Measurements from ENCODE around the gene GPR17.

The GPR17 gene

DNA sequence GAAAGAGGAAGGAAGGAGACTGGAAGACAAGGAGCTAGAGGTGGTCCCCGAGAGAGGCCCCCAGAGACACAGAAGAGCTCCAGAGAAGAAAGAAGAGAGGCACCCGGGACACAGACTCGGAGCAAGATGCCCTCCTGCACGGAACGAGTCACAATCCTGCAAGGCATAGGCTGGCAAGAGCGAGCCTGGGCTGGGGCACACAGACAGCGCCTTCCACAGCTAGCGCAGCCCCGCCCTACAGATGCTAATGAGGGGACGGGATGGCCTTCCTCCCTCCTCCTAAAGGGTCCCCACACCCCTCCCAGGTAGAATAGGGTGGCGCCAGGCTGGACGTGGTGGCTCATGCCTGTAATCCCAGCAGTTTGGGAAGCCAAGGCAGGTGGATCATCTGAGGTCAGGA lies 19.8 kb upstream of the GPR17 start:
- no peak for TF ChIP-seq Cebpa-rat (IDR thresholded peaks at IDR 0.05)
- Histone ChIP-seq H3K4me3 (peak overlapping the region in 5 of 10 experiments; percentile 3 to 44 (median 34); a peak in 4 of 20 replicates), H3K27ac (peak overlapping the region in 4 of 11 experiments; percentile 22 to 36 (median 34); a peak in 5 of 22 replicates), H3K36me3 (no peaks in the 10 kb centered on the region), H3K4me2 (peak overlapping the region; percentile 73 to 99 (median 89)), H3K27me3 (peaks cover 0 to 44% (median 0%) of the 10 kb centered on the region in 11 experiments; a peak in 7 of 22 replicates), H3K9ac (peak overlapping the region in 4 of 11 experiments; percentile 21 to 49 (median 35); a peak in 6 of 22 replicates), H4K20me1 (peaks cover 0 to 23% (median 0%) of the 10 kb centered on the region in 11 experiments; a peak in 4 of 22 replicates), H3K4me1 (peaks cover 53 to 99% (median 98%) of the 10 kb centered on the region in 10 experiments), H3K9me3 (replicated peaks in 1 of 11) (no peaks in the 10 kb centered on the region)

DNA sequence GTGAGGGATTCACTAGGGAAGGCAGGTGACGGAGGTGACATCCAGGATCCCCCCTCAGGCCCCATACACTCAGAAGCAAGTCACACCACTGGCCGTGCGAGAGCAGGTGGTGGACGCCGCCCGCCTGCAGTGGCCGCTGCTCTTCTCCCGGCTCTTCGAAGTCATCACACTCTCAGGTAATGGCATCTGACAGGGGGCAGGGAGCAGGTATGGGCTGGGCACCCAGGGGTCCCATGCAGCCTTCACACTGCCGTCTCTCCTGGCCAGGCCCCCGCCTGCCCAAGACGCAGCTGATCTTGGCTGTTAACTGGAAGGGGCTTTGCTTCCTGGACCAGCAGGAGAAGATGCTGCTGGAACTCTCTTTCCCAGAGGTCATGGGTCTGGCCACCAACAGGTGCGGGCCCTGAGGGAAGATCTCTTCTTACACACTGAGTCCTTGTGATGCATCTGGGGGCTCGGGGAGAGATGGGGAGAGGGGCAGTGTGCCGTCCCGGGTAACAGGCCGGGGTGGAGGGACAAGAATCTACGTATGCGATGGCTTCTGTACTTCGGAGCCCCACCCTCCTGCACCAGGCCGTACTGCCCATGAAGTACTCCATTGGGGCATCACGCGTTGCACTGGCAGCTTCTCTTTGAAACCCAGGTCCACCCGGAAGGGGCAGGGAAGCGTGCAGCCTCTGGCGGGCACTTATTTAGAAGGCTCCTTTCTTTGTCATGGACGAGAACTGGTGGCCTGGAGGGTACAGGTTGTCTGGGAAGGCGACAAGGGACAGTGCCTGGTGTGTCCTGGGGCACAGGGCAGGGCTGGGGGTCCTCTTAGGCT lies 18.8 kb upstream of the GPR17 start:
- H3K27me3 ChIP-seq = peaks cover 0 to 54% (median 0%) of the 10 kb centered on the region in 11 experiments; a peak in 7 of 22 replicates
- no peak overlapping the region for H3K9ac ChIP-seq
- H3K27ac ChIP-seq = no peak overlapping the region
- H3K36me3 ChIP-seq = no peaks in the 10 kb centered on the region
- no peak for TF ChIP-seq Cebpa-rat (IDR thresholded peaks at IDR 0.05)
- H3K9me3 ChIP-seq (replicated peaks in 1 of 11) = no peaks in the 10 kb centered on the region
- peaks cover 0 to 23% (median 0%) of the 10 kb centered on the region in 11 experiments; a peak in 4 of 22 replicates for H4K20me1 ChIP-seq
- H3K4me3 ChIP-seq = peak overlapping the region in 1 of 10 experiments; percentile 41; a peak in 1 of 20 replicates
- H3K4me1 ChIP-seq = peaks cover 63 to 99% (median 98%) of the 10 kb centered on the region in 10 experiments
- H3K4me2 ChIP-seq = peak overlapping the region; percentile 73 to 99 (median 89)

DNA sequence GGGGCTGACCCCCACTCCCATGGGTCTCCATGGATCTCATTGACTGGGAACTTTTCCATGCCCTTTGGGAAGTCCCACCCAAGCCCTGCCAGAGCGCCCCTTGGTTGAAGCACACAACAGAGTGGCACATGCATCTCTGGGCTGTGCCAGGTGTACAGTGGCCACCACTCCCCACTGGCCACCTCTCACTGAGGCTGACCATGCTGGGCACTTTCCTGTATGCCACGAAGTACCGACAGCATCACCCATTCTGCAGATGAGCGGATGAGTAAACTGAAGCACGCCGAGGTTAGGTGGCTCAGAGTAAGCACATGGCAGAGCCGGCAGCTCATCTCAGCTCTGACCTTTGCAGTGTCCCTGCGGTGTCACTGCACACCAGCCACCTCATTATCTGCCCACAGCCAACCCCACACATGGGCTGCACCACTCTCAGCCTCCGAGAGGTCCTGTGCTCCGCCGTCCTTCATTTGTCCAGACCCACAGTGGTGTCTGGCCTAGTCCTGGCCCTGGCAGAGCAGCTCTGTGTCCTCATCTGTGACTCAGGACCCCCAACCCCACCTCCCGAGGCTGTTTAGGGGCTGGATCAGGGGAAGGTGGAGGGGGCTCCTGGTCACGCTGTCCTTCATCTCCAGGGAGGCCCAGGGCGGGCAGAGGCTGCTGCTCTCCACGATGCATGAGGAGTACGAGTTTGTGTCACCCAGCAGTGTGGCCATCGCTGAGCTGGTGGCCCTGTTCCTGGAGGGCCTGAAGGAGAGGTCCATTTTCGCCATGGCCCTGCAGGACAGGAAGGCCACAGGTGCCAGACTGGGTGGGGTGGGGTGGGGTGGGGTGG lies 18.0 kb upstream of the GPR17 start:
- TF ChIP-seq Cebpa-rat (IDR thresholded peaks at IDR 0.05) = no peak
- H3K9ac ChIP-seq = no peak overlapping the region
- H3K36me3 ChIP-seq = no peaks in the 10 kb centered on the region
- H3K4me2 ChIP-seq = peak overlapping the region in 9 of 11 experiments; percentile 84 to 99 (median 92); a peak in 17 of 22 replicates
- peaks cover 0 to 23% (median 0%) of the 10 kb centered on the region in 11 experiments; a peak in 4 of 22 replicates for H4K20me1 ChIP-seq
- H3K27me3 ChIP-seq = peaks cover 0 to 62% (median 0%) of the 10 kb centered on the region in 11 experiments; a peak in 7 of 22 replicates
- H3K27ac ChIP-seq = no peak overlapping the region
- no peak overlapping the region for H3K4me3 ChIP-seq
- no peaks in the 10 kb centered on the region for H3K9me3 ChIP-seq (replicated peaks in 1 of 11)
- peaks cover 71 to 99% (median 98%) of the 10 kb centered on the region in 10 experiments for H3K4me1 ChIP-seq

DNA sequence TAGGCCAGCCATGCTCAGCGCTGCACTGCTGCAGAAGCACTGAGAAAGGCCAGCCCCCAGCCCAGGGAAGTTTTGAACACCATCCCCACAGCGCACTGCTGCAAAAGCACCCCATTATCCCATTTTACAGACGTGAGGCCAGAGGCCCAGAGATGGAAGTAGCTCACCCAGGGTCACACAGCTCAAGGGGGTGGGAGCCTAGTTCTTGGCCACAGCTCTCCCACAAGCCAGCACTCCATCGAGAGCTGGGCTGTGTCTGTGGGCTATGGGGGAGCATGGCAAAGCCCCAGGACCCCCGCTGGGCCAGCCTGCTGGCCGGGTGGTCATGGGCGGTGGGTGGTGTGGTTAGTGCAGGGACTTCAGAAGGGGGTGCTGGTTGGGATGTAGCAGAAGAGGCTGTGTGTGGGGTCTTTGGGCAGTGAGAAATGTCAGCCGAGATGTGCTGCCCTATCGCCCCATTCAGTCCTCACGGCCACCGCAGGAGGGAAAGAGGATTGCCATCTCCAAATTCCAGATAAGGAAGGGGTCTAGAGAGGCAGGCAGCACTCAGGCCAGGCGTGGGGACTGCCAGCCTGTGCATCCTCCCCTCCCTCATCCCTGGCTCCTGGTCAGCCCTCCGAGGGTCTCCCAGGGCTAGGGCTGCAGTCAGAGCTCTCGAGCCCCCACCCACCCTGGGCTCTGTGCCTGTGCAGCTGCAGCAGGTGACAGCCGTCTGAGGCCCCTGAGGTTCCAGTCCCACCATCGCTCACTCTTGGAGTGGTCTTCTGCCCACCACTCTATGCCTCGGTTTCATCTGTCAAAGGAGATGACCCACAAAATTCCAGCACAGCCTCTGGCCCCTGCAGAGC lies 17.0 kb upstream of the GPR17 start:
- no peaks in the 10 kb centered on the region for H3K36me3 ChIP-seq
- H4K20me1 ChIP-seq = peaks cover 0 to 23% (median 0%) of the 10 kb centered on the region in 11 experiments; a peak in 4 of 22 replicates
- TF ChIP-seq Cebpa-rat (IDR thresholded peaks at IDR 0.05) = no peak
- no peaks in the 10 kb centered on the region for H3K9me3 ChIP-seq (replicated peaks in 1 of 11)
- H3K4me1 ChIP-seq = peaks cover 74 to 99% (median 98%) of the 10 kb centered on the region in 10 experiments
- no peak overlapping the region for H3K9ac ChIP-seq
- H3K4me2 ChIP-seq = peak overlapping the region in 10 of 11 experiments; percentile 77 to 100 (median 98); a peak in 16 of 22 replicates
- no peak overlapping the region for H3K27ac ChIP-seq
- H3K27me3 ChIP-seq = peaks cover 0 to 66% (median 0%) of the 10 kb centered on the region in 11 experiments; a peak in 7 of 22 replicates
- no peak overlapping the region for H3K4me3 ChIP-seq

DNA sequence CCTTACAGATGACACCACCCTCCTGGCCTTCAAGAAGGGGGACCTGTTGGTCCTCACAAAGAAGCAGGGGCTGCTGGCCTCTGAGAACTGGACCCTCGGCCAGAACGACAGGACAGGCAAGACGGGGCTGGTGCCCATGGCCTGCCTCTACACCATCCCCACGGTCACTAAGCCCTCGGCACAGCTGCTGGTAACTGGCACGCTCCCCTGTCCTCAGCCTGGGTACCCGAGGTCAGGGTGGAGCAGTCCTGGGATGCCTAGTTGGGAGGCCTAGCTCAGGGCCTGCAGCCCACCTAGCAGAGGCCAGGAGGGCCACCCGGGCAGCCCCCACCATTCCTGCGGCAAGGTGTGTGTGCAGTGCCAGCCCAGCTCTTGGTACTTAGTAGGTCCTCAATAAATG lies 16.3 kb upstream of the GPR17 start:
- no peak overlapping the region for H3K4me3 ChIP-seq
- H3K36me3 ChIP-seq = no peaks in the 10 kb centered on the region
- TF ChIP-seq Cebpa-rat (IDR thresholded peaks at IDR 0.05) = no peak
- 0 out of 22 replicates have a peak overlapping the region, but pooled peaks of 1 of the 11 experiments have one; percentile 47 for H3K27ac ChIP-seq
- H3K4me1 ChIP-seq = peaks cover 77 to 99% (median 98%) of the 10 kb centered on the region in 10 experiments
- H3K4me2 ChIP-seq = peak overlapping the region; percentile 75 to 100 (median 97); a peak in 21 of 22 replicates
- H3K9me3 ChIP-seq (replicated peaks in 1 of 11) = no peaks in the 10 kb centered on the region
- peaks cover 0 to 23% (median 0%) of the 10 kb centered on the region in 11 experiments; a peak in 4 of 22 replicates for H4K20me1 ChIP-seq
- H3K9ac ChIP-seq = no peak overlapping the region; a peak in 1 of 22 replicates
- H3K27me3 ChIP-seq = peaks cover 0 to 66% (median 0%) of the 10 kb centered on the region in 11 experiments; a peak in 7 of 22 replicates

DNA sequence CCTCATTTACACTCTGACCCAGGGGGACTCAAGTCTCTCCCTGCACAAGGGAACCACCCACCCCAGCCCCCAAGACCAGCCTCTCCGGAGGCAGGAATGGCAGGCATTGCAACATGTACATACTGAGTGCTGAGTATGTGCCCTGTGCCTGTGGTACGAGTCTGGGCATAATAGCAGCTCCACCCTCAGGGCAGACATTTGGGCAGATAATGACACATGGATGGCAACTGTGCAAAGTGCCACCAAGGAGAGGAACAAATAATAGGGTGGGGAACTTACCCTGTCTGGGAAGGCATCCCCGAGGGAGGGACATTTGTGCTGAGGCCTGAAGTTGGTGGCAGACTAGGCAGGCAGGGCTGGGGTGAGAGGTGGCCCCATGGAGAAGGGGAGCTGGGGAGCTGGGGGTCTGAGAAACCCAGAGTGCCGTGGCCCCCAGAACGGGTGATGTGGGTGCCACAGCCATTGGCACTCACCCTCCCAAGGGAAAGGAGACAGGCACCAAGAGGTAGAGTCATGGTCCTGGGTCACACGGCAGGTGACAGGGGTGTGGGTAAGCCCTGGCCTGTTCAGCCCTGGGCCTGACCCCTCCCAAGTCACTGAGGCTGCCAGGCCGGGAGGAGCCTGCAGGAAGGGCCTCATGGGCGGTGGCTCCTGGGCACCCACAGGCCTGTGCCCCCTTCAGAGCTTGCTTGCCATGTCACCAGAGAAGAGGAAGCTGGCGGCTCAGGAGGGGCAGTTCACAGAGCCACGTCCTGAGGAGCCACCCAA lies 15.7 kb upstream of the GPR17 start:
- Histone ChIP-seq H3K27ac (peak overlapping the region in 6 of 11 experiments; percentile 3 to 52 (median 36); a peak in 9 of 22 replicates), H3K27me3 (peaks cover 0 to 60% (median 0%) of the 10 kb centered on the region in 11 experiments; a peak in 7 of 22 replicates), H3K4me1 (peaks cover 71 to 99% (median 98%) of the 10 kb centered on the region in 10 experiments), H3K9me3 (replicated peaks in 1 of 11) (no peaks in the 10 kb centered on the region), H3K36me3 (no peaks in the 10 kb centered on the region), H3K4me3 (no peak overlapping the region; a peak in 1 of 20 replicates), H3K9ac (peak overlapping the region in 3 of 11 experiments; percentile 12 to 42 (median 35); a peak in 5 of 22 replicates), H3K4me2 (peak overlapping the region; percentile 75 to 100 (median 97)), H4K20me1 (peaks cover 0 to 17% (median 0%) of the 10 kb centered on the region in 11 experiments; a peak in 4 of 22 replicates)
- TF ChIP-seq Cebpa-rat (IDR thresholded peaks at IDR 0.05) = no peak

DNA sequence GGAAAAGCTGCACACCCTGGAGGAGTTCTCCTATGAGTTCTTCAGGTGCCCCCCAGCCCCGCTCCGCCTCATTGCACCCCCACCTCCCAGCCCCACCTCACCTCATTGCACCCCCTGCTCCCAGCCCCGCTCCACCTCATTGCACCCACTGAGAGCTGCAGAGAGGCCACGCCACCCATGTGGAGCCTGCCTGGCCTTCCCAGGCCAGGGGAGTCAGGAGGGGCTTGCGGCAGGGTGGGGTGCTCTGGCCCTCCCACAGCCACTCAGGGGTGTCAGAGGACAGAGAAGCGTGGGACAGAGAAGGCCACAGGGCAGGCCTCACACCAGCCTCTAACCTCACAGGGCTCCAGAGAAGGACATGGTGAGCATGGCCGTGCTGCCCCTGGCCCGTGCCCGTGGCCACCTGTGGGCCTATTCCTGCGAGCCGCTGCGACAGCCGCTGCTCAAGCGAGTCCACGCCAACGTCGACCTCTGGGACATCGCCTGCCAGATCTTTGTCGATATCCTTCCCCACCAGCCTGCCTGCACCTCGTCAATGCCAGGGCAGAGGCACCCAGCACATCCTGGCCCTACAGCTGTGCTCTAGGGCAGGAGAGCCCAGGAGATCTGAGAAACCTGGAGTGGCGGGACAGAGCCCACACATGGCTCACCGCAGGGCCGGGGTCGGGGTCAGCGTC lies 15.0 kb upstream of the GPR17 start:
- no peak for TF ChIP-seq Cebpa-rat (IDR thresholded peaks at IDR 0.05)
- Histone ChIP-seq H3K9me3 (replicated peaks in 1 of 11) (no peaks in the 10 kb centered on the region), H3K27ac (peak overlapping the region in 5 of 11 experiments; percentile 41 to 99 (median 54); a peak in 7 of 22 replicates), H3K27me3 (peaks cover 0 to 53% (median 0%) of the 10 kb centered on the region in 11 experiments; a peak in 7 of 22 replicates), H3K9ac (peak overlapping the region in 6 of 11 experiments; percentile 3 to 68 (median 52); a peak in 9 of 22 replicates), H4K20me1 (peaks cover 0 to 10% (median 0%) of the 10 kb centered on the region in 11 experiments; a peak in 4 of 22 replicates), H3K36me3 (no peaks in the 10 kb centered on the region), H3K4me3 (no peak overlapping the region; a peak in 1 of 20 replicates), H3K4me1 (peaks cover 68 to 99% (median 98%) of the 10 kb centered on the region in 10 experiments), H3K4me2 (peak overlapping the region; percentile 75 to 100 (median 97))
